Measurements from ENCODE around the gene PDE2A. TPM values are rescaled to one million over a fixed set of nuclear protein-coding genes. Genes with fewer than 3 reads are reported as not detected.

Gene PDE2A
- total RNA-seq, 2 experiments from 2014 or later, result 4.0 to 4.5 TPM

DNA sequence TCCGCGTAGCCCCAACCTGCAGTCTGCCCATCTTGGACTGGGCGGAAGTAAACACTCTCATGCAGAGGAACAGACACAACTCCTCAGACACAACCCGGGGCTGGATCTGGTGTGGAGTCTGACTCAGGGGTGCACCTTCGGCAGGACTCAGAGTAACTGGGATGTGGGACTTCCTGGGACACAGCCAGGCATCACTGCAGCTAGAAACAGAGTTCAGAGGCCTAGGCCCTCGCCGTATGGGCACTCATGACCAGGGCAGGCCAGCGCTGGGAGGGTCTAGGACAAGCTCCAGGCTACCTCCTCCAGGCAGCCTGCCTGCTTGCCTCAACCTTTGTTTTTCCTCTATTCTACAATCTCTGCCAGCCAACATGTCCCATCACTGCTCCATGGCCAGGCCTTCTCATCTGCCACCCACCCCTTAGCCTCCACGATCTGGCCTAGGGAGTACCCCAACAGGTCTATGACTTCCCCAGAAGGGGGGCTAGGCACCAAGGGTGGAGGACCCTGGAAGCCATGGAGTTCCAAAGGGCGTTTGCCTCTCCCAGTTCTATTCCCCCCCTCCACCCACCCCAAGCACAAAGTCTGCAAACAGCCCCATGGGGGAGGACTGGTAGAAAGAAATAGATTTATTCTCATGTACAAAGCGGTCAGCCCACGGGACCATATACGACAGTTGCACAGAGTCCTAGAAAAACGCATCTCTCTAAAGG is 98.5 kb downstream of the PDE2A start:
- ChIA-PET CTCF (no interaction called here), POLR2A (no interaction called here)
- Histone ChIP-seq H3K4me3 (ENCODE audit: low read length) (no peak overlapping the region), H3K9me3 (ENCODE audit: control insufficient read depth in 1 of 2, insufficient read depth in 1 of 2, low read length in 2 of 2) (no peaks in the 10 kb centered on the region), H3K27me3 (ENCODE audit: control insufficient read depth in 1 of 2, insufficient read depth in 2 of 2, low read length in 2 of 2) (no peaks in the 10 kb centered on the region), H3K4me1 (ENCODE audit: insufficient read depth, low read length) (no peaks in the 10 kb centered on the region), H3K36me3 (ENCODE audit: insufficient read depth, low read length) (no peaks in the 10 kb centered on the region), H3K27ac (ENCODE audit: low read depth in 1 of 2, low read length in 2 of 2) (no peak overlapping the region)
- ATAC-seq (ENCODE audit: poor library complexity) (no peak), DNase-seq (peak in 1 of 14 experiments; percentile 20)
- TF ChIP-seq, protein P1, sequence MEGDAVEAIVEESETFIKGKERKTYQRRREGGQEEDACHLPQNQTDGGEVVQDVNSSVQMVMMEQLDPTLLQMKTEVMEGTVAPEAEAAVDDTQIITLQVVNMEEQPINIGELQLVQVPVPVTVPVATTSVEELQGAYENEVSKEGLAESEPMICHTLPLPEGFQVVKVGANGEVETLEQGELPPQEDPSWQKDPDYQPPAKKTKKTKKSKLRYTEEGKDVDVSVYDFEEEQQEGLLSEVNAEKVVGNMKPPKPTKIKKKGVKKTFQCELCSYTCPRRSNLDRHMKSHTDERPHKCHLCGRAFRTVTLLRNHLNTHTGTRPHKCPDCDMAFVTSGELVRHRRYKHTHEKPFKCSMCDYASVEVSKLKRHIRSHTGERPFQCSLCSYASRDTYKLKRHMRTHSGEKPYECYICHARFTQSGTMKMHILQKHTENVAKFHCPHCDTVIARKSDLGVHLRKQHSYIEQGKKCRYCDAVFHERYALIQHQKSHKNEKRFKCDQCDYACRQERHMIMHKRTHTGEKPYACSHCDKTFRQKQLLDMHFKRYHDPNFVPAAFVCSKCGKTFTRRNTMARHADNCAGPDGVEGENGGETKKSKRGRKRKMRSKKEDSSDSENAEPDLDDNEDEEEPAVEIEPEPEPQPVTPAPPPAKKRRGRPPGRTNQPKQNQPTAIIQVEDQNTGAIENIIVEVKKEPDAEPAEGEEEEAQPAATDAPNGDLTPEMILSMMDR (IDR thresholded peaks at IDR 0.05), result no peak
- no peak overlapping the region for H3K27ac Mint-ChIP-seq
- H3K36me3 Mint-ChIP-seq (ENCODE audit: low read depth), result no peaks in the 10 kb centered on the region
- H3K4me3 Mint-ChIP-seq, result no peak overlapping the region
- H3K4me1 Mint-ChIP-seq (ENCODE audit: low read depth), result no peaks in the 10 kb centered on the region
- intact Hi-C loops (cut with DNase I, micrococcal nuclease), result no loop called here
- peaks cover 25% of the 10 kb centered on the region for H3K27me3 Mint-ChIP-seq
- no peaks in the 10 kb centered on the region for H3K9me3 Mint-ChIP-seq

DNA sequence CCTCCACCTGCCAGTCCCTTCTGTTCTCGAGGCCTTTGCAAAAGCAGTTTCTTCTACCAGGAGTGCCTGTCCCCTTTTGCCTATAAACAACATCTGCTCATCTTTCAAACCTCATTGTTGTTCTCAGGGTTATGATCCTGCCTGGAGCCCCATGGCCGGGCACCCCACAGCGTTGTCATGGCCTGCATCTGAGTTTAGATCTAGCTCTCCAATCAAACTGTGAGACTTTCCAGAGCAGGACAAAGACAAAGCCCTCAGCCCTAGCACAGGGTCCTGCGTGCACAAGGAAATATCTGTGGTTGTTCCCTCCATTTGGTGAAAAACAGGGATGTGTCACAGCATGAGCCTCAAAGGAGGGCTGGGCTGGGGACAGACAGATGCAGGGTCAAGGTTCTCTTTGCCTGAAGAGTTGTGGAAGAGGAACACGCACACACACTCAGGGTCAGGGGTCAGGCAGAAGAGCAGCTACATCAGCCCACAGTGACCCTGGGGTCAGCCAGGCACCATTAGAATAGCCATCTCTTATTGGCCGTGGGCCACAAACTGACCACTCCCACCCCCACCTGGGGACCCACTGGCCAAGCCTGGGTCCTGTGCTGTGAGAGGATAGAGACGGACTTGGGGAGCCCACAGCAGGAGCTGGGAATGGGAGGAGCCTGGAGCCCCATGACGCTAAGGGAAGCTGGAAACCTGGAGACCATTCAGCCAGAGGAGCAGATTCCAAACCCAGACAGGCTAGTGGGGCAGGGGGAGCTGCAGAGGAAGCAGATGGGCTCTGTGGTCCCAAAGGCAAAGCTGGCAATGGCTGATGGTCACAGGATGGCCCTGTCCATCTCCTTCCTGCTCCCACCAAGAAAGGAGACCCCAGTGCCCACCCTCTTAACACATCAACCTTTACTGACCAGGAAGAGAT is 99.4 kb downstream of the PDE2A start:
- Mint-ChIP-seq H3K4me3 (no peak overlapping the region), H3K36me3 (ENCODE audit: low read depth) (no peaks in the 10 kb centered on the region), H3K27ac (no peak overlapping the region), H3K9me3 (no peaks in the 10 kb centered on the region), H3K27me3 (peaks cover 25% of the 10 kb centered on the region), H3K4me1 (ENCODE audit: low read depth) (no peaks in the 10 kb centered on the region)
- no peaks in the 10 kb centered on the region for H3K27me3 ChIP-seq (ENCODE audit: control insufficient read depth in 1 of 2, insufficient read depth in 2 of 2, low read length in 2 of 2)
- intact Hi-C loops (cut with DNase I, micrococcal nuclease), result no loop called here
- no peak overlapping the region for H3K4me3 ChIP-seq (ENCODE audit: low read length)
- DNase-seq, result peak in 1 of 14 experiments; percentile 8
- H3K36me3 ChIP-seq (ENCODE audit: insufficient read depth, low read length), result no peaks in the 10 kb centered on the region
- TF ChIP-seq, protein P1 (IDR thresholded peaks at IDR 0.05), result no peak
- POLR2A ChIA-PET, result interaction anchor here (1.6 kb wide), 1 partner anchor 104 kb away, joined by 4 read pairs; no protein-coding TSS in a partner anchor
- no peaks in the 10 kb centered on the region for H3K9me3 ChIP-seq (ENCODE audit: control insufficient read depth in 1 of 2, insufficient read depth in 1 of 2, low read length in 2 of 2)
- H3K27ac ChIP-seq (ENCODE audit: low read depth in 1 of 2, low read length in 2 of 2), result no peak overlapping the region
- no peaks in the 10 kb centered on the region for H3K4me1 ChIP-seq (ENCODE audit: insufficient read depth, low read length)
- no peak for ATAC-seq (ENCODE audit: poor library complexity)
- CTCF ChIA-PET, result interaction anchor here (1.6 kb wide), 1 partner anchor 104 kb away, joined by 7 read pairs; no protein-coding TSS in a partner anchor

DNA sequence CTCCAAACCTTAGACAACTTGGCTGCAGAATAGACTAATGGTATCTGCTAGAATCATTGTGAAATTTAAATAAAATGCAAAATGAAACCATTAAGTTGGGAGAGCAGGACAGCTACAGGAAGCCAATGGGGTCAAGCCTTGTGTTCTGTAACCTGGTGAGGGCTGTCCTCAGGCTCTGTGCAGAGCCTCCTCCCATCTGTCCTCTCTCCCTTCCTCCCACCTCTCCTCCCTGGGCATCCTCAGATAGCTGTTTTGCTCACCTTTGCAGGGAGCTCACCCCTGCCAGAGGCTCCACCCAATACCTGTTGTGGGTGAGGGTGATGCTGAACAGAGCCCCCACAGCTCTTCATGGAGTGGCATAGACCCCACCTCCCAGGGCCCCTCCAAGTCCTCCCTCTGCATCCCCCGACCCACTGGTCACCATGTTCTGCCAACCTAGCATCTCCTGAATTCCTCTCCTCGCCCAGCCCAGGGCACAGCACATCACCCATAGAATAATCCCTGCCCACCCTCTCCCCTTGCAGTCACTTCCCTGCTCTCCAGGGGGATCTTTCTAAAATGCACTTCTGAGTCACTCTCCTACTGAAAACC is 100.3 kb downstream of the PDE2A start:
- H3K4me1 ChIP-seq (ENCODE audit: insufficient read depth, low read length), result no peaks in the 10 kb centered on the region
- peaks cover 25% of the 10 kb centered on the region for H3K27me3 Mint-ChIP-seq
- H3K4me3 Mint-ChIP-seq, result no peak overlapping the region
- ChIA-PET CTCF (interaction anchor here (1.6 kb wide), 1 partner anchor 103 kb away, joined by 7 read pairs; no protein-coding TSS in a partner anchor), POLR2A (interaction anchor here (1.6 kb wide), 1 partner anchor 103 kb away, joined by 4 read pairs; no protein-coding TSS in a partner anchor)
- TF ChIP-seq, protein P1 (IDR thresholded peaks at IDR 0.05), result no peak
- intact Hi-C loops (cut with DNase I, micrococcal nuclease), result loop anchor here (1.0 kb wide), 2 partner anchors 91 to 92 kb away; no protein-coding TSS in a partner anchor
- no peaks in the 10 kb centered on the region for H3K9me3 ChIP-seq (ENCODE audit: control insufficient read depth in 1 of 2, insufficient read depth in 1 of 2, low read length in 2 of 2)
- H3K27me3 ChIP-seq (ENCODE audit: control insufficient read depth in 1 of 2, insufficient read depth in 2 of 2, low read length in 2 of 2), result no peaks in the 10 kb centered on the region
- H3K36me3 ChIP-seq (ENCODE audit: insufficient read depth, low read length), result no peaks in the 10 kb centered on the region
- no peak overlapping the region for H3K27ac ChIP-seq (ENCODE audit: low read depth in 1 of 2, low read length in 2 of 2)
- no peaks in the 10 kb centered on the region for H3K36me3 Mint-ChIP-seq (ENCODE audit: low read depth)
- peak in 2 of 14 experiments; percentile 4 to 12 for DNase-seq
- no peak overlapping the region for H3K27ac Mint-ChIP-seq
- no peak overlapping the region for H3K4me3 ChIP-seq (ENCODE audit: low read length)
- no peaks in the 10 kb centered on the region for H3K4me1 Mint-ChIP-seq (ENCODE audit: low read depth)
- ATAC-seq (ENCODE audit: poor library complexity), result no peak
- no peaks in the 10 kb centered on the region for H3K9me3 Mint-ChIP-seq

All from CD4-positive, alpha-beta T cell (primary cell).